ENCODE results near the gene SLC35E4.
"Not testable (repeated sequence)": the region's sequence is repeated elsewhere in the genome, so short reads cannot be mapped to it uniquely, and the experiment has no call there.

Gene SLC35E4

GRCh38 chr22:30674482-30674881, 38.9 kb downstream of the SLC35E4 start:
- Histone ChIP-seq H3K4me2 (ENCODE audit: insufficient read depth, low read length) (no peak overlapping the region), H2AFZ (ENCODE audit: low read depth, low read length) (no peak overlapping the region), H3K4me1 (ENCODE audit: insufficient read depth, low read length) (no peaks in the 10 kb centered on the region), H4K20me1 (ENCODE audit: insufficient read depth, low read length) (no peaks in the 10 kb centered on the region), H3K79me2 (ENCODE audit: insufficient read depth, low read length) (no peaks in the 10 kb centered on the region), H3K9ac (ENCODE audit: low read depth, low read length) (no peak overlapping the region), H3K27me3 (ENCODE audit: insufficient read depth, low read length, poor library complexity) (peaks cover 3% of the 10 kb centered on the region), H3K9me3 (ENCODE audit: insufficient read depth, low read length, severe bottlenecking) (no peaks in the 10 kb centered on the region), H3K27ac (ENCODE audit: low read length) (no peak overlapping the region), H3K36me3 (ENCODE audit: insufficient read depth, low read length) (no peaks in the 10 kb centered on the region), H3K4me3 (ENCODE audit: low read depth in 1 of 2, low read length in 2 of 2) (no peak overlapping the region)
- TF ChIP-seq, protein P1, sequence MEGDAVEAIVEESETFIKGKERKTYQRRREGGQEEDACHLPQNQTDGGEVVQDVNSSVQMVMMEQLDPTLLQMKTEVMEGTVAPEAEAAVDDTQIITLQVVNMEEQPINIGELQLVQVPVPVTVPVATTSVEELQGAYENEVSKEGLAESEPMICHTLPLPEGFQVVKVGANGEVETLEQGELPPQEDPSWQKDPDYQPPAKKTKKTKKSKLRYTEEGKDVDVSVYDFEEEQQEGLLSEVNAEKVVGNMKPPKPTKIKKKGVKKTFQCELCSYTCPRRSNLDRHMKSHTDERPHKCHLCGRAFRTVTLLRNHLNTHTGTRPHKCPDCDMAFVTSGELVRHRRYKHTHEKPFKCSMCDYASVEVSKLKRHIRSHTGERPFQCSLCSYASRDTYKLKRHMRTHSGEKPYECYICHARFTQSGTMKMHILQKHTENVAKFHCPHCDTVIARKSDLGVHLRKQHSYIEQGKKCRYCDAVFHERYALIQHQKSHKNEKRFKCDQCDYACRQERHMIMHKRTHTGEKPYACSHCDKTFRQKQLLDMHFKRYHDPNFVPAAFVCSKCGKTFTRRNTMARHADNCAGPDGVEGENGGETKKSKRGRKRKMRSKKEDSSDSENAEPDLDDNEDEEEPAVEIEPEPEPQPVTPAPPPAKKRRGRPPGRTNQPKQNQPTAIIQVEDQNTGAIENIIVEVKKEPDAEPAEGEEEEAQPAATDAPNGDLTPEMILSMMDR (IDR thresholded peaks at IDR 0.05; ENCODE audit: borderline replicate concordance, extremely low read depth, low read length, poor library complexity, severe bottlenecking): no peak
- no peak for TF ChIP-seq EZH2 (IDR thresholded peaks at IDR 0.05; ENCODE audit: borderline replicate concordance, low read depth, low read length, severe bottlenecking)
- DNase-seq (no peak), ATAC-seq (ENCODE audit: insufficient read depth, low read depth) (no peak)

DNA sequence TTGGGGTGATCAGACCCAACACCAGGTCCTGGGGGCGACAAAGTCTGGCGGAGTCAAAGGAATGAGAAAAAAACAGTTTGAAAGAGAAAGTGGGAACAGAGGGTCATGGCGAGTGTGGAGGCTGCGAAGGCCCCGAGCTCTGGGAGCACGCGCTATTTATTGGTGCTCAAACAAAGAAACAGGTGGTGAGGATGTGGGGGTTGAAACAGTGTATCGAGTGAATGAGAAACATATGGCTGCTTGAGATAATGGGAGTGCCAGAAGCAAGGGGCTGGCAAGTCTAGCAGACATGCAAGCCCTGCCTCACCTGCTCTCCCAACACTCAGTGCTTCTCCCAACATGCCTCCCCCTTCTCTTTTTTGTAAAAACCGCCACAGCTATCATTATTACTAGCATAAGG, 39.9 kb downstream of the SLC35E4 start:
- no peak overlapping the region for H3K9ac ChIP-seq (ENCODE audit: low read depth, low read length)
- no peak overlapping the region for H3K4me3 ChIP-seq (ENCODE audit: low read depth in 1 of 2, low read length in 2 of 2)
- no peaks in the 10 kb centered on the region for H3K36me3 ChIP-seq (ENCODE audit: insufficient read depth, low read length)
- TF ChIP-seq, protein P1 (IDR thresholded peaks at IDR 0.05; ENCODE audit: borderline replicate concordance, extremely low read depth, low read length, poor library complexity, severe bottlenecking): no peak
- no peak for TF ChIP-seq EZH2 (IDR thresholded peaks at IDR 0.05; ENCODE audit: borderline replicate concordance, low read depth, low read length, severe bottlenecking)
- no peak for ATAC-seq (ENCODE audit: insufficient read depth, low read depth)
- H2AFZ ChIP-seq (ENCODE audit: low read depth, low read length): no peak overlapping the region
- H3K4me1 ChIP-seq (ENCODE audit: insufficient read depth, low read length): no peaks in the 10 kb centered on the region
- H3K79me2 ChIP-seq (ENCODE audit: insufficient read depth, low read length): no peaks in the 10 kb centered on the region
- no peak for DNase-seq
- H3K27ac ChIP-seq (ENCODE audit: low read length): no peak overlapping the region
- H4K20me1 ChIP-seq (ENCODE audit: insufficient read depth, low read length): no peaks in the 10 kb centered on the region
- no peaks in the 10 kb centered on the region for H3K9me3 ChIP-seq (ENCODE audit: insufficient read depth, low read length, severe bottlenecking)
- H3K4me2 ChIP-seq (ENCODE audit: insufficient read depth, low read length): no peak overlapping the region
- H3K27me3 ChIP-seq (ENCODE audit: insufficient read depth, low read length, poor library complexity): peaks cover 3% of the 10 kb centered on the region

DNA sequence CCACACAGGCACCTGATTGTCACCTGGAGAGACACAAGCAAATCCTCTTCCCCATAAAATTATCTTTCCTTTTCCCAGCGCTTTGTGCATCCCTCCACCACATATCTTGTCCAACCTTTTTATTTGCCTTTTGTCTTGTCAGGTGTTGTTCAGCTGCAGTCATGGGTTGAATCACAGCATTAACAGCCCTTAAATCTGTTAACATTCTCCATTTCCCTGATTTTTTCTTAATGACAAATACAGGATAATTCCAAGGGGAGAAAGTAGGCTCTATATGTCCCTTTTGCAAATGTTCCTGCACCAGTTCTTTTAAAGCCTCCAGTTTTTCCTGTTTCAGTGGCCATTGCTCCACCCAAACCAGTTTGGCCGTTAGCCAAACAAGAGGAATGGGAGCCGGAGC, 41.0 kb downstream of the SLC35E4 start:
- not testable (repeated sequence) for H3K4me2 ChIP-seq (ENCODE audit: insufficient read depth, low read length); H3K9me3 ChIP-seq (ENCODE audit: insufficient read depth, low read length, severe bottlenecking); H3K36me3 ChIP-seq (ENCODE audit: insufficient read depth, low read length); H3K4me3 ChIP-seq (ENCODE audit: low read depth in 1 of 2, low read length in 2 of 2); ATAC-seq (ENCODE audit: insufficient read depth, low read depth); H2AFZ ChIP-seq (ENCODE audit: low read depth, low read length); DNase-seq; H3K27me3 ChIP-seq (ENCODE audit: insufficient read depth, low read length, poor library complexity); H4K20me1 ChIP-seq (ENCODE audit: insufficient read depth, low read length); H3K9ac ChIP-seq (ENCODE audit: low read depth, low read length); H3K27ac ChIP-seq (ENCODE audit: low read length); H3K4me1 ChIP-seq (ENCODE audit: insufficient read depth, low read length); H3K79me2 ChIP-seq (ENCODE audit: insufficient read depth, low read length)

DNA sequence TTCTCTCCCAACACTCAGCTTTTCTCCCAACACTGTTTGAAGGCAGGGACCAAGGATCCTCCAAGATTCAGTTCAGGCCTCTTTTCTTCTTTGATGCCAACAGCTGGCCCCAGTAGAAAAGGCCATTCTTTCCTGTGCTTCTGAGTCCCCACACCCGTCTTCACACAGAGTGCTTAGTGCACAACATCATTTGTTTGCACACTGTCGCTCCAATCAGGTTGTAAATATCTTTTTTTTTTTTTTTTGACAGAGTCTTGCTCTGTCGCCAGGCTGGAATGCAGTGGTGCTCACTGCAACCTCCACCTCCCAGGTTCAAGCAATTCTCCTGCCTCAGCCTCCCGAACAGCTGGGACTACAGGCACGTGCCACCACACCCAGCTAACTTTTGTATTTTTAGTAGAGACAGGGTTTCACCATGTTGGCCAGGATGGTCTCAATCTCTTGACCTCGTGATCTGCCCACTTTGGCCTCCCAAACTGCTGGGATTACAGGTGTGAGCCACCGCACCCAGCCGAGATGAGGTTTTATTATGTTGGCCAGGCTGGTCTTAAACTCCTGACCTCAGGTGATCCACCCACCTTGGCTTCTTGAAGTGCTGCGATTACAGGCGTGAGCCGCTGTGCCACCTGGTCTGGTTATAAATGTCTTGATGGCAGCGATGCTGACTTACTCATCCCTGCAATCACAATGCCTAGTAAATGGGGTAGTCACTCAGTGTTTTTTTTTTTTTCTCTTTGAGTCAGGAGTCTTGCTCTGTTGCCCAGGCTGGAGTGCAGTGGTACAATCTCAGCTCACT, 44.5 kb downstream of the SLC35E4 start:
- not testable (repeated sequence) for H3K4me3 ChIP-seq (ENCODE audit: low read depth in 1 of 2, low read length in 2 of 2); H2AFZ ChIP-seq (ENCODE audit: low read depth, low read length); H3K9me3 ChIP-seq (ENCODE audit: insufficient read depth, low read length, severe bottlenecking); DNase-seq; H4K20me1 ChIP-seq (ENCODE audit: insufficient read depth, low read length); H3K36me3 ChIP-seq (ENCODE audit: insufficient read depth, low read length); H3K27ac ChIP-seq (ENCODE audit: low read length); H3K4me1 ChIP-seq (ENCODE audit: insufficient read depth, low read length); H3K79me2 ChIP-seq (ENCODE audit: insufficient read depth, low read length); H3K27me3 ChIP-seq (ENCODE audit: insufficient read depth, low read length, poor library complexity); ATAC-seq (ENCODE audit: insufficient read depth, low read depth); H3K9ac ChIP-seq (ENCODE audit: low read depth, low read length); H3K4me2 ChIP-seq (ENCODE audit: insufficient read depth, low read length)
